Activated CD8-positive, alpha-beta T cell treated with anti-CD3 and anti-CD28 coated beads for 36 hours (primary cell): ENCODE data around the gene SGTA. TPM values are rescaled to one million over a fixed set of nuclear protein-coding genes. Genes with fewer than 3 reads are reported as not detected.

Source experiments
- ATAC-seq: fragments of 200-7000 bp; cut with Tn5 transposase; one replicate; pipeline ENCODE4 v1.10.0; 2021; ENCODE audit warnings: mild to moderate bottlenecking, moderate library complexity
- CTCF ChIA-PET: fragments of 350-600 bp; sonication (Branson Sonifier 250); formaldehyde crosslinking; loops from one replicate; lab custom pipeline; 2021; ENCODE audit warnings: antibody characterized with exemption; lab: Charles Lee
- POLR2A ChIA-PET: fragments of 350-600 bp; sonication (Branson Sonifier 250); formaldehyde crosslinking; loops from one replicate; lab custom pipeline; 2021; ENCODE audit warnings: antibody characterized with exemption; lab: Charles Lee
- DNase-seq: peaks from one replicate; pipeline ENCODE4 v3.0.0-alpha.2; 2020
- H3K27ac Mint-ChIP-seq: one replicate; pipeline ENCODE4 v1.8.0; 2021; ENCODE audit warnings: mild to moderate bottlenecking, mixed read lengths
- H3K27me3 Mint-ChIP-seq: one replicate; pipeline ENCODE4 v1.8.0; 2021; ENCODE audit warnings: mixed read lengths
- H3K36me3 Mint-ChIP-seq: one replicate; pipeline ENCODE4 v1.8.0; 2021; ENCODE audit warnings: low read depth, mixed read lengths
- H3K4me1 Mint-ChIP-seq: one replicate; pipeline ENCODE4 v1.8.0; 2021; ENCODE audit warnings: low read depth, mixed read lengths
- H3K4me3 Mint-ChIP-seq: one replicate; pipeline ENCODE4 v1.8.0; 2021; ENCODE audit warnings: mild to moderate bottlenecking, moderate library complexity, mixed read lengths
- H3K9me3 Mint-ChIP-seq: one replicate; pipeline ENCODE4 v1.8.0; 2021; ENCODE audit warnings: mixed read lengths
- intact Hi-C: fragments of 100-400 bp; cut with micrococcal nuclease; formaldehyde crosslinking; loops from one replicate; pipeline ENCODE4 v1.10.0; 2022
- total RNA-seq, 2 experiments: library from RNA; stranded (reverse); gene quantifications; one replicate each; pipeline ENCODE4 v1.2.3, GENCODE V29; 2021
- TF ChIP-seq, protein P1 (sequence below): fragments of 200-600 bp; IDR thresholded peaks from one replicate; pipeline ENCODE4 v1.8.0; 2022; ENCODE audit warnings: antibody characterized with exemption, mild to moderate bottlenecking

SGTA gene
- total RNA-seq, 2 experiments from 2014 or later: 53.4 to 60.8 TPM

DNA sequence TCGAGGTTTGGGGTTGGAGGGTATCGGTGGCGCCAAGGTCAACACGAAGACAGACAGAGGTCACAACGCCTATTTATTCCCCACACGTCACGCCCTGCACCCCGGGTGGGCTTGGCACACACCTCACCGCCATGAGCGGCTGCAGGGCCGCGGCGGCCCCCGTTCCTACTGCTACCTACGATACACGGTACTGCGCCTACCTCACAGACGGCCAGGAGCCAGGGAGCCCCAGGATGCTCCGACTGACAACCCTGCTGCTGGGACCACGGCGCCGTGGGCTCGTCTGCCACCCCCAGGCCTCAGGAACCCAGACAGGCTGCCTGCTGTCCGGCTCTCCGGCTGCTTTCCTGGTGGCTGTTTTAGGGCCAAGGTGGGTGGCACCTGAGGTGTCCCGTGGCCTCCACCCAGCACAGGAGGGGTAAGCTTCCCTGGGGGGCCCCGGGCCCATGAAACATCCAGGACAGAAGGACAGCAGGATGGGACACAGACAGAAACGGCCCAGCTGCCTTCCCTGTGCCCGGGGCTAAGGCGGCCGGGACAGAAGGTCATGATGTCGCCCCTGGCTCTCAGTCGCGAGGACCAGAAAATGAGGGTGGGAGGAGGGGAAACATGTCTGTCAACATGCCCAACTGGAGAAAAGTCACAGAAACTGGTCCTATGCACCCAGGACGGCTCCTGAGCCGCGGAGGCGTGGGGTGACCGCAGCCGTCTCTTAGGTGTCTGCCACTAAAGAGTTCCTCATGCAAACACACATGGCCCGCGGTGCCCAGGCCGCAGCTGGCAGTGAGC lies 28.2 kb downstream of the SGTA start:
- ChIA-PET POLR2A (no interaction called here), CTCF (interaction anchor here (0.8 kb wide), 1 partner anchor 97 kb away, joined by 3 read pairs; no protein-coding TSS in a partner anchor)
- TF ChIP-seq, protein P1, sequence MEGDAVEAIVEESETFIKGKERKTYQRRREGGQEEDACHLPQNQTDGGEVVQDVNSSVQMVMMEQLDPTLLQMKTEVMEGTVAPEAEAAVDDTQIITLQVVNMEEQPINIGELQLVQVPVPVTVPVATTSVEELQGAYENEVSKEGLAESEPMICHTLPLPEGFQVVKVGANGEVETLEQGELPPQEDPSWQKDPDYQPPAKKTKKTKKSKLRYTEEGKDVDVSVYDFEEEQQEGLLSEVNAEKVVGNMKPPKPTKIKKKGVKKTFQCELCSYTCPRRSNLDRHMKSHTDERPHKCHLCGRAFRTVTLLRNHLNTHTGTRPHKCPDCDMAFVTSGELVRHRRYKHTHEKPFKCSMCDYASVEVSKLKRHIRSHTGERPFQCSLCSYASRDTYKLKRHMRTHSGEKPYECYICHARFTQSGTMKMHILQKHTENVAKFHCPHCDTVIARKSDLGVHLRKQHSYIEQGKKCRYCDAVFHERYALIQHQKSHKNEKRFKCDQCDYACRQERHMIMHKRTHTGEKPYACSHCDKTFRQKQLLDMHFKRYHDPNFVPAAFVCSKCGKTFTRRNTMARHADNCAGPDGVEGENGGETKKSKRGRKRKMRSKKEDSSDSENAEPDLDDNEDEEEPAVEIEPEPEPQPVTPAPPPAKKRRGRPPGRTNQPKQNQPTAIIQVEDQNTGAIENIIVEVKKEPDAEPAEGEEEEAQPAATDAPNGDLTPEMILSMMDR: no peak
- no peaks in the 10 kb centered on the region for H3K9me3 Mint-ChIP-seq
- H3K4me3 Mint-ChIP-seq: no peak overlapping the region
- peaks cover 11% of the 10 kb centered on the region for H3K36me3 Mint-ChIP-seq
- H3K27me3 Mint-ChIP-seq: peaks cover 2% of the 10 kb centered on the region
- DNase-seq (no peak), ATAC-seq (no peak)
- H3K4me1 Mint-ChIP-seq: peaks cover 13% of the 10 kb centered on the region
- intact Hi-C loops: no loop called here
- no peak overlapping the region for H3K27ac Mint-ChIP-seq

DNA sequence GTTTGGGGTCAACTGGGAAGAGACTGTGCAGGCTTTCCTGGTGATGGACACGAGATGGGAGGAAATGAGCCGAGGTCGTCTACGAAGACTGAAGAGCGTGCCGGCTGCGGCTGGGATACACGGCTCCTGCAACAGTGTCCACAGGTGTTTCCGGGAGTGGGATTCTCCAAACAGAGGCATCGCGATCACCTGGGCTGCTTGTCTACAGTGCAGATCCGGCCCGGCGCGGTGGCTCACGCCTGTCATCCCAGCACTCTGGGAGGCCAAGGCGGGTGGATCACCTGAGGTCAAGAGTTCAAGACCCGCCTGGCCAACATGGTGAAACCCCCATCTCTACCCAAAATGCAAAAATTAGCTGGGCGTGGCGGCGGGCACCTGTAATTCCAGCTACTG lies 31.6 kb downstream of the SGTA start:
- ChIA-PET POLR2A (no interaction called here), CTCF (interaction anchor here (2.5 kb wide), 1 partner anchor 103 kb away, joined by 13 read pairs; no protein-coding TSS in a partner anchor)
- DNase-seq: no peak
- ATAC-seq: no peak
- Mint-ChIP-seq H3K4me1 (peaks cover 13% of the 10 kb centered on the region), H3K36me3 (no peaks in the 10 kb centered on the region), H3K27ac (no peak overlapping the region), H3K9me3 (no peaks in the 10 kb centered on the region), H3K4me3 (no peak overlapping the region), H3K27me3 (peaks cover 2% of the 10 kb centered on the region)
- intact Hi-C loops: no loop called here
- TF ChIP-seq, protein P1: no peak

DNA sequence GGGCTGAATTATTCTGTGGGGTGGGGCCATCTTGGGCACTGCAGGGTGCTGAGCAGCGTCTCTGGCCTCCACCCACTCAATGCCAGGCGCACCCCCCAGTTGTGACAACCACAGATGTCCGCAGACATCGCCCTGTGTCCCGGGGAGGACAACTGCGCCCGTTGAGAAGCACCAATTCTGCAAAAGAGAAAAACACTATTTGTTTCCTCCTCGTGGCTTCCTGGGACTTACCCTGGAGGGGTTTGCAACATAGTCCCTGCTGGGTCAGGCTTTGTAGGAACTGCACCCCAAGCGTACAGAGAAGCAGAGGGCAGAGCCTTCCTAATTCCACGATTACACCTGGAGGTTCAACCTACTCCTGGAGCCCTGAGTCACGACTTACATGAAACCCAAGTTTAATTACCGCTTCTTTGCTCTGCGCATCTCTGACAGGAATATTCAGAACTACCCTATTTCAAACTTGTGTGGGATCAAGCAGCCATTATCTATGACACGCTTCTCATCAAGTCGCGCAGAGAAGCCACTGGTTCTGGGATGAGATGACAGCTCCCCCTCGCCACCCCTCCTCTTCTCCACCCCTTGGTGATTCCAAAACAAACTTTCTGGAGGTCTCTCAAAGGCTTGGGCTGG lies 32.1 kb downstream of the SGTA start:
- TF ChIP-seq, protein P1: no peak
- H3K27me3 Mint-ChIP-seq: peaks cover 2% of the 10 kb centered on the region
- intact Hi-C loops: no loop called here
- no peaks in the 10 kb centered on the region for H3K9me3 Mint-ChIP-seq
- H3K27ac Mint-ChIP-seq: no peak overlapping the region
- ATAC-seq: no peak
- H3K4me1 Mint-ChIP-seq: peaks cover 13% of the 10 kb centered on the region
- H3K4me3 Mint-ChIP-seq: no peak overlapping the region
- POLR2A ChIA-PET: no interaction called here
- CTCF ChIA-PET: interaction anchor here (2.5 to 4.7 kb wide), 6 partner anchors 25 to 103 kb away, joined by 8 to 51 read pairs (median 13); no protein-coding TSS in a partner anchor
- no peak for DNase-seq
- H3K36me3 Mint-ChIP-seq: no peaks in the 10 kb centered on the region

DNA sequence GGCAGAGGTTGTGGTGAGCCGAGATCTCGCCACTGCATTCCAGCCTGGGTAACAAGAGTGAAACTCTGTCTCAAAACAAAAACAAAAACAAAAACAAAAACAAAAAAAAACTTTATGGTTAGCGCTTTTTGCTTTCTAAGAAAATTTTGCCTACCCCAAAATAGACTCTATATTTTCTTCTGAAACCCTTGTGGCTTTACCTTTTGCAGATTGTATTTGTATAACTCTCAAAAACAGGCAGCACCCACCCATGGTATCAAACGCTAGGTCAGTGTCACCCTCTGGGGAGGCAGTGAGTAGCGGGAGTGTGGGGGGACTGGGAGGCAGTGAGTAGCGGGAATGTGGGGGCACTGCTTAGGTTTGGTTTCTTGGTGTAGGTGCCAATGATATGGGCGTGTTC lies 35.7 kb downstream of the SGTA start:
- Mint-ChIP-seq H3K36me3 (no peaks in the 10 kb centered on the region), H3K27me3 (peaks cover 7% of the 10 kb centered on the region), H3K27ac (no peak overlapping the region), H3K9me3 (no peaks in the 10 kb centered on the region), H3K4me1 (no peaks in the 10 kb centered on the region), H3K4me3 (no peak overlapping the region)
- intact Hi-C loops: loop anchor here (5.0 kb wide), 1 partner anchor 100 kb away; no protein-coding TSS in a partner anchor
- ATAC-seq (no peak), DNase-seq (no peak)
- ChIA-PET CTCF (interaction anchor here (4.7 kb wide), 1 partner anchor 99 kb away, joined by 51 read pairs; no protein-coding TSS in a partner anchor), POLR2A (no interaction called here)
- TF ChIP-seq, protein P1: no peak

DNA sequence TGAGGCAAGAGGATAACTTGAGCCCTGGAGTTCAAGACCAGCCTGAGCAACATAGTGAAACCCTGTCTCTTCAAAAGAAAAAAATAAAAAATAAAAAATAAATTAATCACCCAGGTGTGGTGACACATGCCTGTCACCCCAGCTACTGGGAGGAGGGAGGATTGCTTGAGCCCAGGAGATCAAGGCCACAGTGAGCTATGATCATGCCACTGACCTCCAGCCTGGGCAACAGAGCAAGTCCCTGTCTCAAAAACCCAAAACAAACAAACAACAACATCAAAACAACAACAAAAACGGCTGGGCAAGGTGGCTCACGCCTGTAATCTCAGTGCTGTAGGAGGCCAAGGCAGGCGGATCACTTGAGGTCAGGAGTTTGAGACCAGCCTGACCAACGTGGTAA lies 39.0 kb downstream of the SGTA start:
- TF ChIP-seq, protein P1: no peak
- H3K4me3 Mint-ChIP-seq: no peak overlapping the region
- no peak for ATAC-seq
- H3K4me1 Mint-ChIP-seq: peaks cover 6% of the 10 kb centered on the region
- H3K27ac Mint-ChIP-seq: no peak overlapping the region
- intact Hi-C loops: no loop called here
- no peaks in the 10 kb centered on the region for H3K9me3 Mint-ChIP-seq
- peaks cover 5% of the 10 kb centered on the region for H3K27me3 Mint-ChIP-seq
- H3K36me3 Mint-ChIP-seq: peaks cover 3% of the 10 kb centered on the region
- CTCF ChIA-PET: interaction anchor here (1.0 kb wide), 1 partner anchor 96 kb away, joined by 3 read pairs; no protein-coding TSS in a partner anchor
- no peak for DNase-seq
- POLR2A ChIA-PET: no interaction called here
